ENCODE measurements around the gene GABRG3.

Gene GABRG3

DNA sequence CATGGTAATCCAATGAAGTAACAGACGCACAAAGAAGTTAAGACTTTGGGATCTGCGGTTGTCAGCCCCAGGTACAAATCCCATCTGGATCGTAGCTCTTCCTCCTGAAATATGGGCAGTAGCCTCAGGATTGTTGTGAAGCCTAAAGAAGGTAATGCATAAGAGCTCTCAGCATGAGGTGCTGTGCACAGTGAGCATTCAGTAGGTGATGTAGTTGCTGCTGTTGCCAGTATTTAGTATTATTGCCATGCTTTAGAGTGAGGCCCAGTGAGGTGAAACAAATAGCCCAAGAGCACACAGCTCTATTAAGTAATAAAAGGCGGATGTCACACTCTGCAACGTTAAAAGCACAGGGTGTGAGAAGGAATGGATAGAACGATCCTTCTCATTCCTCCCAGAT is 225.7 kb downstream of the GABRG3 start:
- DNase-seq, result no peak

DNA sequence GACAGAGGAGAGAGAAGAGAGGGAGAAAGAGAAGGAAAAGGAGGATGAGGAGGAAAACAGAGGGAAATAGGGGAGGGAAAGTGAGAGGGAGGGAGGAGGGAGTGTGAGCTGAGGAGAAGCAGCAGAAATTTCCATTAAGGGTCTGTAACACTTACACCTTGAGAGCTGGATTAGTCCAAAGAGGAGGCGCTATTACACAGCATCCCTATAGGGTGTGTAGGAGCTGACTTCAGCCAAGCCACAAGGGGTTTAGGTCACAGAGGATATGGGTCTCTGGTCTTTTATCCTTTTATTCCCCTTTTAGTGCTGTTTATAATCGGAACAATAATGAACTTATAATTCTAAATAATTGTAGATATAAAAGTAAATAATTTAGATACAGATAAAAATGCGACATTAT is 230.4 kb downstream of the GABRG3 start:
- no peak for DNase-seq

DNA sequence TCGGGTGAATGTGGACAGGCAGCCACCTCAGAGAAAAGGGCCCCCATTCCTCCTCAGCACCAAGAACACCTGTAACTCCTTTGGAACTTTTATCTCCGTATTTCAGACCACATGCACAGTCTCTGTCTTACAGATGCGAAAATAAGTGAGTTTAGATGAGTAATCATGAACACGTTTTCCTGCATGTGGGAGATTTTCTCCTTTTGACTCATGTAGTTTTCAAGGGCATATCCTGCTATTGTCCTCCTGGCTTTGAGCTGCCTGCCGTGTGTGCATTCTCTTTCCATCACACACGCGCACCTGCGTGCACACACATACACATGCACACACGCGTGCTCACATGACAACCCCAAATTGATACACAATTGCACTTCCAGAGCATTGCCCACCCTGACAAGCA is 239.2 kb downstream of the GABRG3 start:
- DNase-seq, result no peak

DNA sequence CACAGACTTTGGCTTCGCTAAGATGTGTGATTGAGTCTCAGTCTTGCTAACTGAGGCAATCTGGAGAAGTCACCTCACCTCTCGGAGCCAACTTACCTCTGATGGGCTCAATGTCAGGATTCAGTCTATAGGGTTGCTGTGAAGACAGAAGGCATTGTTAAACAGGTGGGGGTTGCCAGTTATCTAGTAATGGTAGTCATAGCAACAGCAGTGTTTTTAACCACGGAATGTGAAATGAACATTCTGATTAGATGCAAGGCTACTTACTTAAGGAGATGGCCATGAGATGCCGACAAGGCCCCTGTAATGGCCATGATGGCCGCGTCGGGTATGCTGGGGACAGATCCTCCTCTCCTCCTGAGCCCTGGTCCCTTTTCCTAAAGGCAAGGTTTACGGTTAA is 243.1 kb downstream of the GABRG3 start:
- no peak for DNase-seq

DNA sequence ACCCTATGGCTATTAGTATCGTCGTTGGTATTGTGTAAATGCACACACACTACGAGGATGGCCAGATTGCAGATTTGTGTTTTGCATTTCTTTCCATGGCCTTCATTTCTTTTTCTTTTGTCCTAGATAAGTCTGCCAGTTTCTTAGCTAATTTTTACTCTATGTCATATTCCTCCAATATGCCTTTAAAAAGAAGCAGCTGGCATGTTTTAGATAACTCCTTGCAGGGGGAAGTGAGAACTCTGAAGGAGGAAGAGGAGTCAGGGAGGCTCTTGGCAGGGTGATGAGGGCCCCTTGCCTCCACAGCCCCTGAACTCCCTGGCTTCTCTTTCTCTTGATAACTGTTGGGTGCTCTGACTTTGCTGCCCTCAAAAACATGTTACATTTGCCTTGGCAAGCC is 244.0 kb downstream of the GABRG3 start:
- no peak for DNase-seq

DNA sequence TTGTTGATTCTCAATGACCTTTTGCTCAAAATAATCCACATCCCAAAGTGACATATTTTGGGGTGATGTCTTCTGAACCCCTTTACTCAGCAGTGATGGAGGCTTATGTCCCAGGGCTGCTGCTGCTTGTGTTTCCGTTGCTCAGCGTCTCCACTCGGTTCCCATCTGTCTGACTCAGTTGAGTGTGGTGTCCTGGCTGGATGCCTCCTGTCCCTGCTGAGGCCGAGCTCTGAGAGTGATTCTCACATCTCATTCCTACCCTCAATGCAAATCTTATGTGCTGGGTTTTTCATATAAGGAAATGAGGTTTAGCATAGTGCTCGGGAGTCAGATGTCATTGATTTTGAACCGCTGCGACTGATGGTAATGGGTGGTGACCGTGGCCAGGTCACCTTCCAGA is 247.4 kb downstream of the GABRG3 start:
- no peak for DNase-seq

DNA sequence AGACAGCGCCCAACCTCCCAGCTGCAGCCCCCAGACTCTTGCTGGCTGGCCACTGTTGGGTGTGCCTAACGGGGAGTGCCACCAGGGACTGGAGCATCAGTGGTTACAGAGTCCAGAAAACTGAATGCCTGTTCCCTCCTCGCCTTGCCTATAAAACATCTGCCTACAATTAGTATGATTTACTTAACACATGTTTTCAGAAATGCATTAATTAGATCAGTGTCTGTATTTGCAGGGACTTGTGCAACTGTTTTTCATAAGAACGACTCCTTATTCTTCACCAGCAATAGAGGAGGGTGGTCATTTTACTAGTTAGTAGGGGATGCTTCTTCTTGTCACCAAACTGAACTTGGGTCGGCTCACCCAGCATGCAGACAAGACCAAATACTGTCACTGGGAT is 248.7 kb downstream of the GABRG3 start:
- no peak for DNase-seq

DNA sequence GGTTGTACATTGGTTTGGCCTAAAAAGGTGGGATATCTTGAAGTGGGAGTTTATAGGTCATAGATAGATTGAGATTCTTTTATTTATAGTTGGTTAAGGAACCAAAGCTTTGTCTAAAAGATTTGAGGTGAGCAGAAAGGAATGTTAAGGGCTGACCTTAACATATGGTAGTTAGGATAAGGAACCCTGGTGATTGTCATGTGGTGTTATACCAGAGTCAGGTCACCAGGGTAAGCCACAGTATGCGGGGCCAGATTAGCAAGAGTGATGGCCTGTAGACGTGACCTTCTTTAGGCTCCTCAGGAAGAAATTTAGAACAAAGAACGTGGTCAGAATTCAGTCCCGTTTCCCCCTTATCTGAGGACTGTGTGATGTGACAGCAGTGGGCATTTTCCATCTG is 249.2 kb downstream of the GABRG3 start:
- DNase-seq, result no peak

DNA sequence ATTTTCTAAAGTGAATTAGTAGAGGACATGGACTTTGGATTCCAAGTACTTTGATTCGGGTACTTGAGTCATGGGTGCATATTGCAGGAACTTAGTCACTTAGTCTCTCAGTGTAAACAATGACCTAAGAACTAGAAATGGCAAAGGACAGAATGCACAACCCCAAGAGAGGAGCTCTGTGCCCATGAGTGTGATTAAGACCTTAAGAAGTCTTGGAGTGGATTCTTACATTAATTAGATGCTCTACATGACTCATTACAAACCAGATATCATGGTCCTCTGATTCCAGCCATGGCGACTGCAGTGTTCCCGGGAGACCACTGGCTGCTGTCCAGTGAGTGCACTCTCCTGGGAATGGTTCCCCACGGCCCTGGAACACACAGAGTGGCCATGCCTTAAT is 251.5 kb downstream of the GABRG3 start:
- DNase-seq, result no peak

DNA sequence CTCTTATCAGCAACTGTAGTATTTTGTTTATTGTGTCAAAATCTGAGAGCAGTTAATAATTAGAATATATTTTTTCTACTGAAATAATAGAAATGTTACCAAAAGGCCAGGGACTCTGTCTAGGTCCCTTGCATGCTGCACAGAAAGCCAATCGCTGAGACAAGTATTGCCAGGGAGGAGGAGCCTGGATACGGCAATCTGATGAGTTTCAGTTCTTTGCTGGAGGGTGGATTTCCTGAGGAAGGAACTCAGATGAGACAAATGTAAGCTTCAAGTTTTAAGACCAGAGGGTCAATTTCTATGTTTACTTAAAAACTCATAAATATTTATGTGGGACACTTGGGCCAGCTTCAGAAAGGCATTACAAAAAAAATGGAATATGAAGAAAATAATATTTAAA is 252.2 kb downstream of the GABRG3 start:
- DNase-seq, result no peak

DNA sequence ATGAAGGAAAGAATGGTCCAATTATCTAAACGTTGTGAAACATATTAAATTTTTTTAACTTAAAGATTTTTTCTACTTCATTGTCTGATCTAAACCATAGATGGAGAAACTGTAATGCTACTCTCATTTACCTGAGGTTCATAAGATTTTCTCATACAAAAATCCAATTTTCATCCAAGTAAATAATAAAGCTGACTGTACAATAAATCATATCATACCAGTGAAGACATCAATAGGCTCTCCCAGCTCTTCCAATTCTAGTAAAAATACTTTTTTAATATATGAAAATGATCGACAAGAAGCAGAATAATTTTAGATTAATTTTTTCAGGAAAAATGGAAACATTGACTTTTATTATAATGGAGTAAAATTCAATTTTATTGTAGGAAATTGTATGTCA is 260.8 kb downstream of the GABRG3 start:
- no peak for DNase-seq

DNA sequence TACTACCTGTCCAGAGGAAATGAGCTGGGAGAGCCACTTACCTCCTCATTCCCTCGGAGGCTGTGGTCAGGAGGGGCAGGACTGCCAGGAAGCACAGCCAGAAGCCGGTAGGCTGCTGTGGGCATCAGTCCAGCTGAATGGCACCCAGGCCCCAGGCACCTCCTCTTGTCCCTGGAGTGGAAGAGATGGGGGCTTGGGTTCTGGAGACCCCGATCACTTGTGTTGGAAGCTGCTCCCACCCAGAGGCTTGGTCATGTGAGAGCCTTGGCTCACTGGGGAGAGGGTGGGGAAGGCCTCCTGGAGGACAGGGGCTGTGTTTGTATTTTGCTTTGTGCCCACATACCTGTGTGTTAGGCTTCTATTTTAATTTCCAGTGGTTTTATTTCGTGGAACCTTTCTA is 261.9 kb downstream of the GABRG3 start:
- DNase-seq, result no peak

DNA sequence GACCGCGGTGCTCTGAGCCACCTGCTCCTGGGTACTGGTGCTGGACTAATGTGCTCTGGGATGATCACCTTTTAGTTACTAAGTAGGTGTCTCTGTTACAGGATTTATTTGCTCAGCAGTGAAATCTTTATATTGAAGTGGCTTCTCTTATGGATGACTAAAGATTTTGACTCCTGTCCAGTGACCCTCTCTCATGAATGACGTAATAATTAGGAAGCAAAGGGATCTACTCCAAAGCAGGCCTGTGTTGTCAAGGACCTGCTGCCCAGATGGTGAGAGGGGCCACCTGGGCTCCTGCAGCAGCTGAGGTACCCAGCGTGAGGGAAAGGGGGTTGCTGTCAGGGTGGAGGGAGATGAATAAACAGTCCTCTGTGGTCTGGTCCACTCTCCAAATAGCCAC is 263.6 kb downstream of the GABRG3 start:
- DNase-seq, result no peak

DNA sequence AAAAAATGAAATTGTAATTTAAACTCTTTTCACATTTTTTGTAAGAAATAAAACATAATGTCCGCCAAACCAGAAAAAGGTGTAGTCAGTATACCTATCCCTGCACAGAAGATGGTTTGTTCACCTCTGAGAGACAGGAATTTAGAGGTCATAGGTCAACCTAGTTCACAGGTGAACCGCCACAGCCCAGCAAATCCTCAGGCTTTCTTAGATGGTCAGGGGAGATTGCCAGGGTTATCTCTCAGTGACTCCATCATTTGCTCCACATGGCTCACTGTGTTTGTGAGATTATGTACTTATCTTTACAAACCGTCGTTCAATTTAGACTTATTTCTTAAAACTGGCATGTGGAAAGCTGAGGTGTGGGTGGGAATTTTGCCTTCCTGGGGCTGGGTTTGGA is 264.2 kb downstream of the GABRG3 start:
- DNase-seq, result no peak

DNA sequence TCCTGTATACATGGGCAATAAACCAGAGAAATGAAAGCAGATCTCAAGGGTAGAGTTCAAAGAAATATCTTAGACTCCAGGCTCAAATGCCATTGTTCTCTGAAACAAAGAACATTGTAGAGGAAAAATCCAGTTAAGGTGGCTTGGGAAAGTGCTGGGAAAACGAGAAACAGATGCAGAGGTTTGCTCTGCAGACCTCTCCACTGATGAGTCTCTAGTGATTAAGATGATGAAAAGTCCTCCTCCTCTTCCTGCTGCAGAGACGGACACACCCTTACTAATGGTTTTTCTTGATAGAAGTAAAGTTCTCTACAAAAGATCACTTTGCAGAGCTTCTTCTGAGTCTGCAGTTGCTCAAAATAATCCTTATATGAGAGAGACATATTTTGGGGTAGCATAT is 264.7 kb downstream of the GABRG3 start:
- no peak for DNase-seq

DNA sequence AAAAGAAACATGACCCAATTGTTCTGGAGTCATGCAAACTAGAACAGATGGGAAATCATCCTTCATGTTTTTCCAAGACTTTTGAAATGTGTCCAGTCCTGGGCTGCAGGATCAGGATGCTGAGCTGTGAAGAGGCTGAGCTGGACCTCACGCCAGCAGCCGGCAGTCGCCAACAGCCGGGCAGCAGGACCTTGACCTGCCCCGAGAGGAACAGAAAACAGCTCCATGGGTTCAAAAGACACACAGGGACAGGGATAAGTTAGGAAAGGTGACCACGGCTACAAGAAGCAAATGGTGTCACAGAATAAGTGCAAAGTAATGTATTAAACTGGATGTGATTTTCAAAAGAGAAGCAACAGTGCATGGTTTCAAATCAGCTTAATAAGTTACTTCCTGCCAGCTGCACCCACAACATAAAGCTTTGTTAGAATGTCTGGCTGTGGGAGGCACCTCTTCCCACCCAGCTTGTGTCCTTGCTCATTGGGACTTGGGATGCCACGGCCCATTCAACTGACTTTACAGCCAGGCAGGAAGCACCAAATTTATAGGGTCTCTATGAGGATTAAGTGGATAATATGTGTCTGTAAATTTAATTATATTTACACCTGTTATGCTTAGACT is 266.4 kb downstream of the GABRG3 start:
- no peak for DNase-seq

DNA sequence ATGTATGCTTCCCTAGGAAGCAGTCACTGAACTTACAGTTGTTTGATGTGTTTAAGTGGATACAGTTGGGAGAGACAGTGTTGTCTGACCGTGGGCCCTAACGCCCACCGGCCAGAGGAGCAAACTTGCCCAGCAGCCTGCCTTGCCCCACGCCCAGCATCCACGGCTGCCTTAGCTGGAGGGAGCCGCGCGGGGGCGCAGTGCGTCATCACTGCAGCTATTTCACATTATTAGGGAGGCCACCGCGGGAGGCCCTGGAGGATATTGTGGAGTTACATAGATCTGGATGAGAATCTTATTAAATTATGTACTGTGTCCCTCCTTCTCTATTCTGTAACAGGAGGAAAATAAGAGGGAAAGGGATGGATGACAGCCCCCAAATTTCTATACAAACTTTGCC is 267.2 kb downstream of the GABRG3 start:
- DNase-seq, result no peak

DNA sequence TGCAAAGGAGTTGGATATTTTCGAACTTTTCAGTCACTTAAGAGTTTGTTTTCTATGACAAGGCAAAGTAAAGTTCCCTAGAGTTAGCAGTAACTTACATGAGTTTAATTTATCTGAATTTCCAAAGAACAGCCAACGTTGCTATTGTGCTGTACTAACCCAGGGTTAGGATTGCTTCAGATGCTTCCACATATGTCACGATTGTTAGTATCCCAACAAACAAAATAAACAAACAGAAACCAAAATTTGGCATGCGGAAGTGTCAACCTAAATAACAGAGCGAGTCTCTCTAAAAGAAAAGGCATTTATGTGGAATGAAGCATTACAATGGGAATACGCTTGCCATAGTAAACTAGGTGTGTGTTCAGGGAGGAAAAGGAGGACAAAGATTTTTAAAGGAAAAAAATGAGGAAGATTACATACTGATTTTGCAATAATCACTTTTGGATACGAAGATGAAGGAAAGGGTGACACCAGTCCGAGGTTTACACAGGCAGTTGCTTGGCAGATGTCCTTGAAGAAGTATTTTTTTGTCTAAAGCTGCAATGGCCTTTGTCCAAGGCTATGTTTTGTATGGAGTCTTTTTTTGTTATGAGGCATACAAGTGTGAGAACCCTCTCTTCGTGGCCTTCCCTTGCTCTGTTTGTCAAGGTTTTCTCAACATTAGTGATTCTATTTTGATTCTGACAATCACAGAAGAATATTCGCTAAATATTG is 267.9 kb downstream of the GABRG3 start:
- no peak for DNase-seq

DNA sequence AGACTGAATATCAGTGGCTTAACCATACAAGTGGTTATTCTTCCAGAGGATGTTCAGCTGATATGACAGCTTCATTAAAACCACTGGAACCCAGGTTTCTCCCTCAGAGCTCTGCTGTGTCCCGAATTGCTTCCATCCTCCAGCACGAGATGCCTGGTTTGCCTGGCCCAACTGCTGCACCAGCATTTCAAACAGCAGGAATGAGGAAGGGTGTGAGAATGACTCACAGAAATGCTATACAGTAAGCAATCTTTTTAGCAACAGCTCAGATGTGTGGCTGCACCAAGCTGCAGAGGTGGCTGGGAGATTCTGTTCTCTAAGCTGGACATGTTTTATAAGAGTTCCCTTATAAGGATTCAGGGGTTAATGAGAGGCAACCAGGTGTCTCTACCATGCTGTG is 271.0 kb downstream of the GABRG3 start:
- no peak for DNase-seq

DNA sequence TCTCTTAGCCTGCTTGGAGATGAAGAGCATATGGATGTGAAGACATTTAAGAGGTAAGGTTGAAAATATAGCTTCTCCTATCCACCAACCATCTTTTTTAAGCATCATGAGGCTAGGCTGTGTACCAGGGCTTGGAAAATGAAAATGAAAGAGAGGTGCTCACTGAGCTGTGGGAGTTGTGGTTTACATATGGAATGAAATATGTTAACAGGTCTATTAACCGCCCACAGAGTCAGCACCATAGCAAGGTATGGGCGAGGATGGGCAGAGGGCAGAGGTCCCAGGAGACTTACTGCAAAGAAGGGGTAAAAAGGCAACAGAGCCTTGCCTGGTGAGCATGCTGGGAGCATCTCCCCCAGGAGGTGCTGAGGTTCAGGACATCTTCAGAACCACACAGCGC is 273.1 kb downstream of the GABRG3 start:
- no peak for DNase-seq

DNA sequence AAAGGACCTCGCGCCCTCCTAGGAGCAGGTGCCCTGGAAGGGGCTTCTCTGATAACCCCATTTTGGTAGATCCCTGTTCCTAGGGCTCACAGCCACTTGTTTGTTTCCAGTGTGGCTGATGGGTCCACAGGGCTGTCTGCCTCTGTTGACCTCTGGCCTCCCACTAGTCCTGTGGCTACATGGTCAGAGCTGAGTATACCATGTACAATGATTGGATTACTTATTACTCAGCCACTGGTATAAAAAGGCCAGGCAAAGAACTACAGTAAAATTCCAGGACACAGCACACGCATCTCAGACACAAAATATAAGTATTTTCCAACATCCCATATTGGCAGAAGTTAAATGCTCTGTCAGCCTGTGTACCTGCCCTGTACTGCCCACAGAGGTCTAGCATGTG is 277.3 kb downstream of the GABRG3 start:
- no peak for DNase-seq

DNA sequence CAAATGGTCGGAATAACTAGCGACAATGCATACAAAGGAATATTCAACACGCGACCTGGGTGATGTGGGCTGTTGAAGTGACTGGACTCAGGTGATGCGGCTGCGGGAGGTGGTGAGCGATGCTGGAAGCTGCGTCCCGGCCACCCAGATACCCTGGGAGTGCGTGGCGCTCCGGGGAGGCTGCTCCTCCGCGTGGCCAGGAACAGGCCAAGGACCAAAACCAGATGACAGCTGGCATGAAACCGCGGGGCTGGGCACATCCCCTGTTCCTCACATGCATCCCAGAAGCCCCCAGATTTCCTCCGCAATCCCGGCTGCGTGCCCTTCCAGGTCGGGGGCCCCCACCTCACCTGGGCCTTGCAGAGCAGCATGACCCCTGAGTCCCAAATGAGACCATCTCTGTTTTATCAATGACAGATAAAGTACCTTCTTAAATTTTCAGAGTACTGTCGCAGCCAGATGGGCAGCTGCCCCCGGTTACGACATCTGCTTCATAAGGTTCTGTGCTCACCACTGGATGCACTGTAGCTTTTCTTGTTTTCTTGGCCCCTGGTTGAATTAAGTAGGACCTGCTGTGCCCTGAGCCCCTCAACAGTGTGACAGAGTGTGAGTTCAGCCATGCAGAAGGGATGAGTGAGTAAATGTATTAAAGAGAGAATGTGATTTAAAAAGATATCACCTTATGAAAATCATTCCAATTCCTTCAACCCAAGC is 278.2 kb downstream of the GABRG3 start:
- DNase-seq, result no peak

DNA sequence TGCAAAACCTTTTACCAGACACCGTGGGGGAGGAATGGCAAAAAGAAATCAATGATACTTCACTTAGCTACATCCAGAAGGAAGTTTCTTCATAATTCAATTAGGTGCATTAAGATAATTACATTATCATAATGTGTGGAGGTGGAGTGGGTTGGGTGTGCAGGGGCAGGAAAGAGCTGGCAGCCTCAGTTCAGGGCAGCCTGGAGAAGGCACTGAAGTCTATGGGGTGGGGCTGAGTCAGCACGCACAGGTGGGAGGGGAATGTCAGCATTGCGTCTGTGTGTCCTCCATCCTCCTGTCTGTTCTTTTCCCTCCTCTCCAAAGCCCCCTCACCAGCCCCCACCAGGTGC is 278.8 kb downstream of the GABRG3 start:
- DNase-seq, result no peak

DNA sequence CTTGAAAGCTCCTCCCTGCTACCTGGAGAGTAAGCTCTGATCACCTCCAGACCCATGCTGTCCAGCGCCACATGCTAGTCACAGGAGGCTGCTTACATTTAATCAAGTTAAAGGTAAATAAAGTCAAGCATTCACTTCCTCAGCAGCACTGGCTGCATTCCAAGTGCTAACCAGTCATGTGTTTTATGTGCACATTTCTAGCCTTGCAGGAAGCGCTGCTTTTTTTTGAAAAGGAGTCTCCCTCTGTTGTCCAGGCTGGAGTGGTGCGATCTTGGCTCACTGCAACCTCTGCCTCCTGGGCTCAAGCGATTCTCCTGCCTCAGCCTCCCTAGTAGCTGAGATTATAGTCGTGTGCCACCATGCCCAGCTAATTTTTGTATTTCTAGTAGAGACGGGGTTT is 279.2 kb downstream of the GABRG3 start:
- DNase-seq, result no peak

DNA sequence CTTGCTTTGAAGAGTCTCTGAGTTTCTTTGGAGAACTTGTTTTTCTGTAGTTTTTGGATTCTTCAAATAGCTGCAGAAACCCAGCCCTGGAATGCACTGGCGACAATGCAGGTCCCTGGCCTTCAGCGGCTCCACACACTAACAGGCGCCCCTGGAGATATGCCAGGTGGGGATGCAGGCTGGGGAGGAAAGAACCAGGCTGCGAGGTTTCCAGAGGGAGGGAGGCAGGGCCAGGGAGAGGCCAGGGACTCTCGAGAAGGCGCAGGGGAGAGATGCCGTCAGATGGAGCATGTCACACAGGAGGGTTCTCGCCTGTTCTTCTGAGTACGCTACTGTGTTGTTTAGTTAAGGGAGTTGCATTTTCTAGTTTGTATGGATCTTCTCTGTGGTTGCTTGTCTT is 283.1 kb downstream of the GABRG3 start:
- no peak for DNase-seq
